ENCODE measurements around the gene HDAC5. TPM values are rescaled to one million over a fixed set of nuclear protein-coding genes. Genes with fewer than 3 reads are reported as not detected.
"Not testable (repeated sequence)": the region's sequence is repeated elsewhere in the genome, so short reads cannot be mapped to it uniquely, and the experiment has no call there.

Gene HDAC5
- total RNA-seq: 67.5 TPM
- long read RNA-seq, full-length matches to known transcripts: 21 of 168 reads
- long read RNA-seq, partial matches to known transcripts: 93 of 168 reads
- long read RNA-seq, other reads (novel, unspliced or antisense): 54 of 168 reads

- peak; percentile 97 for ATAC-seq
- intact Hi-C loops (cut with DNase I): loop anchor here (2.0 to 10.0 kb wide), 3 partner anchors 51 to 111 kb away; partner anchors contain the start of genes ASB16, G6PC3 and TMEM101
- peak; percentile 99 for DNase-seq (ENCODE audit: missing footprints)
Measured at GRCh38 chr17:44123356-44124117, at the start of gene HDAC5. TSS of gene HDAC5 (minus strand) at chr17:44123641. CDS start at chr17:44117515, 6,126 bp downstream.

GRCh38 chr17:44171931-44172455 is 48.6 kb upstream of the HDAC5 start:
- DNase-seq (ENCODE audit: missing footprints): no peak
- ATAC-seq: no peak
- intact Hi-C loops (cut with DNase I): loop anchor here (10.0 kb wide), 1 partner anchor 47 kb away; the partner anchor contains the start of gene HDAC5

- intact Hi-C loops (cut with DNase I): loop anchor here (10.0 kb wide), 1 partner anchor 46 kb away; the partner anchor contains the start of gene HDAC5
- ATAC-seq: peak; percentile 78
- no peak for DNase-seq (ENCODE audit: missing footprints)
Measured at GRCh38 chr17:44170499-44171201, 47.2 kb upstream of the HDAC5 start, which contains the start of gene ASB16. TSS of gene ASB16 (plus strand) at chr17:44170704. CDS start at chr17:44170790, 86 bp downstream.

DNA sequence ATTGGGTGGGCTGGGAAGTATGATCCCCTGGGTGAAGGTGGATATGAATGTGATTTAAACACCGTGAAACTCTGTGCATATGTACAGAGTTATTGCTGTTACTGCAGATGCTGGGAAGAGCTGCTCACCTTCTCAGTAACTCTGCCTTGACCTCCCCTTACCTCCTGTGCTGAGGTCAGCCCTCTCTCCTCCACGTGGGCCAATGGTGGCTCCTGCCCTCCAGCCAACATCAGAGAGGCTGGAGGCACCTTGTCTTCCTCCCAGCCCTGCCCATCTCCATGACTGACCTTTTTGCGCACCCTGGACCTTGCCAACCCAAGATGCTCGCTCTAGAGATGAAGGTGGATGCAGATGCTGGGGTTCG is 46.7 kb upstream of the HDAC5 start:
- intact Hi-C loops (cut with DNase I): loop anchor here (10.0 kb wide), 1 partner anchor 45 kb away; the partner anchor contains the start of gene HDAC5
- ATAC-seq (no peak), DNase-seq (ENCODE audit: missing footprints) (no peak)

DNA sequence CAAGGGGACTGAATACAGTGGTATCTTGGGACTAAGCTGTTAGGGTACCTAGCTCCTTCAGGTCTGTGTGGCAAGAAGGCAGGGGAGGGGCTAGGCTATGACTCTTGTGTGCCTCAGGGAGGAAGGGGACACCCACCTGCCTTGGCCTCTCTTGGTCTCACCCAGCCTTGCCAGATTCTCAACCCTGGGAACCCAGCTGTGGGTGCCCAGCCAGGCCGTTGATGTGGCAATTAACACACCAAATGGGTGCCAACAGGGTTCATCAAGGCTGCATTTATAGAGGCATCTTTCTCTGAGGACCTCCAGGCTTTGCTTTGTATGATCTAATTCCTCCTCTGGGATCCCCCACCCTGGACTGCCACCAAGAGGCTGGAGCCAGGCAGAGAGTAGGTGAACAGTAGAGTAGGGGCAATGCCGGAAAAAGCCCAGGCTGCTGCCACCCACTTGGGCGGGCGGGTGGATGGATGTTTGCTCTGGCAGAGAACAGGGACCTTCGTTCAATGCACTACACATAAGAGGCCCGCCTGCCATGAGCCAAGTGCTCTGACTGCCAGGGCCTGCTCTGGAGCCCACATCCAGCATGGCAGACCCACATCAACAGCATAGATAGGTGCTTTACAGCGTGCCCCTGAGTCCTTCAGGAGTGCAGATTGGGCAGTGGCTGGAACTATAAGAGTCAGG is 43.9 kb upstream of the HDAC5 start:
- ATAC-seq (no peak), DNase-seq (ENCODE audit: missing footprints) (no peak)
- intact Hi-C loops (cut with DNase I): loop anchor here (5.0 kb wide), 1 partner anchor 160 kb away; no protein-coding TSS in a partner anchor

DNA sequence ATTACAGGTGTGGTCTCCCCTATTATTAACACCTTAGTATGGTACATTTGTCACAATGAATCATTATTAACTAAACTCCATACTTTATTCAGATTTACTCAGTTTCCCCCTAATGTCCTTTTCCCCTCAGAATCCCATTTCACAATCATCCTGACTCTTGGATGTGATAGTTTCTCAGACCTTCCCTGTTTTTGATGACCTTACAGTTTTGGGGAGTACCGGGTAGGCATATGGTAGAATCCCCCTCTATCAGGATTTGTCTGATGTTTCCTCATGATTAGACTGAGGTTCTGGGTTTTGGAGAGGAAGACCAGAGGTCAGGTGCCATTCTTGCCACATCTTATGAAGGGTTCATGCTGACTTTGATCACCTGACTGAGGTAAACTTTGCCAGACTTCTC is 41.0 kb upstream of the HDAC5 start:
- intact Hi-C loops (cut with DNase I): no loop called here
- ATAC-seq (no peak), DNase-seq (ENCODE audit: missing footprints) (no peak)

DNA sequence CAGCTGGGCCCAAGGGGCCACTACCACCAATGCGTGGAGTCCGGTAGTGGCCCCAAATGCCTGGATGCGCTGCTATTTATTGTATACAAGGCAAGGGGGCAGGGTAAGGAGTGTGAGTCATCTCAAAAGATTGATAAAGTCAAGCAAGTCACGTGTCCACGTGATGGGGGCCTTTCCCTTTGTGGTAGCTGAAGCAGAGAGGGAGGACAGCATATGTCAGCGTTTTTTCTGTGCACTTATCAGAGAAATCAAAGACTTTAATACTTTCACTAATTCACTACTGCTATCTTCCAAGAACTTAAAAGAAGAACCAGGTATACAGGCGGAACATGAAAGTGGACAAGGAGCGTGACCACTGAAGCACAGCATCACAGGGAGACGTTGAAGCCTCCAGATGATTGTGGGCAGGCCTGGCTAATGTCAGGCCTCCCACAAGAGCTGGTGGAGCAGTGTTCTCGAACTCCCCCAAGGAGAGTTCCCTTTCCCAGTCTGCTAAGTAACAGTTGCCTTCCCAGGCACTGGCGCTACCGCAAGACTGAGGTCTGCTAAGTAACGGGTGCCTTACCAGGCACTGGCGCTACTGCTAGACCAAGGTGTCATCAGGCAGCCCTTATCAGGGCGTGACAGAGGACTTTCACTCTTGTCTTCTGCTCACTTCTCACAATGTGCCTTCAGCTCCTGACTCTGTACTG is 36.2 kb upstream of the HDAC5 start:
- intact Hi-C loops (cut with DNase I): no loop called here
- DNase-seq (ENCODE audit: missing footprints) (no peak), ATAC-seq (no peak)

DNA sequence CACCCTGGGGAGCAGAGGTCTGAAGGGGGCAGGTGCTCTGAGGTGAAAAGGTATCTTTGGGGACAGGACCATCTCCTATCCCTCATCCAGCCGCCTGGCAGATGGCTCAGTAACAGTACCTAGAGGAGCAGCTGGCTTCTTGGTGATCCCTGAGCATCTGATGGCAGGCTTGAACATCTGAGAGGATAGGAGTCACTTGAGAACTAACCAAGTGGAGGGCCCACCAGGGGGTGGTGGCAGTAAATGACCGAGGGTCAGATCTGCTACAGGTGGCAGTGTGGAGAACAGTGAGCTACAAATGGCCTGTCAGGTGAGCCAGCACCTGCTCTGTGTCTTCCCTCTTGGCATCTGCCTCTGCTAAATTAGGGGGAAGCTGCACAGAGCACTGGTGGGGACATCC is 32.0 kb upstream of the HDAC5 start:
- intact Hi-C loops (cut with DNase I): no loop called here
- ATAC-seq (no peak), DNase-seq (ENCODE audit: missing footprints) (peak; percentile 37)

- DNase-seq (ENCODE audit: missing footprints) (no peak), ATAC-seq (no peak)
- intact Hi-C loops (cut with DNase I): no loop called here
Measured at GRCh38 chr17:44152875-44153274, 29.4 kb upstream of the HDAC5 start.

GRCh38 chr17:44149750-44150329 is 26.4 kb upstream of the HDAC5 start:
- ATAC-seq (no peak), DNase-seq (ENCODE audit: missing footprints) (peak; percentile 9)
- intact Hi-C loops (cut with DNase I): no loop called here

- peak; percentile 23 for DNase-seq (ENCODE audit: missing footprints)
- ATAC-seq; intact Hi-C loops (cut with DNase I): not testable (repeated sequence)
Measured at GRCh38 chr17:44149066-44149465, 25.6 kb upstream of the HDAC5 start.

DNA sequence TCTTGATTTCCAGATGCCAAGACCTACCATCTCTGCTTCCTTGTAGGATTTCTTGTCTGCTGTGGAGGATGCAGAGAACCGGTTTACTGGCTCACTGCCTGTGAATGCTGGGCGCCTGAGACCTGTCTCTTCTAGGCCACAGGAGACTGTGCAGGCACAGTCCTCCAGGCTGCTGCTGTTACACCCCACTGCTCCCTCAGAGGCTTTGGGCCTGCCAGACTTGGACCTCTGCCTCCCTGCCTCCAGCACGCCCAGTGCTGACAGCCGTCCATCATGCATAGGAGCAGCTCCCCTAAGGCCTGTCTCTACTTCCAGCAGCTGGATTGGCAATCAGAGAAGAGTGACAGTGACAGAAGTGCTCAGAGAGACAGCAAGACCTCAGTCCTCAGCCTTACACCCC is 24.4 kb upstream of the HDAC5 start:
- DNase-seq (ENCODE audit: missing footprints): peak; percentile 63
- intact Hi-C loops (cut with DNase I): no loop called here
- peak; percentile 62 for ATAC-seq

DNA sequence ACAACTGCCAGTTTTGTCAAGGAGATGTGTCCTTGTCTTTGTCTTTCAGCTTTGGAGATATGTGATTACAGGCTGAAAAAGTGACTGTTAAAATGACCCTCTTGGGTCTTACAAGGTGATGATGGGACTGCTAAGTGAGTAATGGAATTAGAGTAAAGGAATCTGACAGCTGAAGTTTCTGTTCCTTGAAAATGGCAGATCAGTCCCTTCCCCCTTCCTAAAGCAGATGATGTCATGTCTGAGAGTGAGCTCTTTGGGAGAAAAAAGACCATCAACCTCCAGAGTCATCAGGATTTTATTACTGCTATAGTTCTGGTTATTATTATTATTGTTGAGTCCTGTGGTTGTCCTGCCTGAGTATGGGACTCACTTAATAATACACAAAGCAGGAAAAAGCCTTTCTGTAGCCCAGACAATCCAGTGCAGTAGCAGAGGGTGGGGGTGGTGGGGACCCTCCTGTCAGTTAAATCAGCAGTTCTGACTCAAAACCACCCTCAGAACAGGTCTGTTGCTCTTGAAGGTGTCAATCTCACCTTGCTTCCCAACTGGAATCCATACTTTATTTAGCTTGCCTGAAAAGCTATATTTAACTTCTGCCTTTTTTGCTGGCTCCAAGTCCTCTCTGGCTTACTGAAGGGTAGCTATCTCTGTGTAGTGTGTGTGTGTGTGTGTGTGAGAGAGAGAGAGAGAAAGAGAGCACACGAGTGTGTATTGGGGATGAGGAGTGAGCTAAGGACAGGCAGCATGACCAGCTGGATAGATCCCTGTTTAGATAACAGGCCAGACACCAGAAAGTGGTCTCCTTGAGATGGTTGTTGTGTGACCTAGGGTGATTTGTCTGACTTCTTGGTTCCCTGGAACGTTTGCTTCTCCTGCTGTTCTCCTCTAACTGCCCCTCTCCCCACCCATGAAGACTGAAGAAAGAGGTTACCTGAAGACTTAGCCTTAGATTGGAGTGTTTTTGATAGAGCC is 23.2 kb upstream of the HDAC5 start:
- ATAC-seq: peak; percentile 56
- no peak for DNase-seq (ENCODE audit: missing footprints)
- intact Hi-C loops (cut with DNase I): no loop called here

DNA sequence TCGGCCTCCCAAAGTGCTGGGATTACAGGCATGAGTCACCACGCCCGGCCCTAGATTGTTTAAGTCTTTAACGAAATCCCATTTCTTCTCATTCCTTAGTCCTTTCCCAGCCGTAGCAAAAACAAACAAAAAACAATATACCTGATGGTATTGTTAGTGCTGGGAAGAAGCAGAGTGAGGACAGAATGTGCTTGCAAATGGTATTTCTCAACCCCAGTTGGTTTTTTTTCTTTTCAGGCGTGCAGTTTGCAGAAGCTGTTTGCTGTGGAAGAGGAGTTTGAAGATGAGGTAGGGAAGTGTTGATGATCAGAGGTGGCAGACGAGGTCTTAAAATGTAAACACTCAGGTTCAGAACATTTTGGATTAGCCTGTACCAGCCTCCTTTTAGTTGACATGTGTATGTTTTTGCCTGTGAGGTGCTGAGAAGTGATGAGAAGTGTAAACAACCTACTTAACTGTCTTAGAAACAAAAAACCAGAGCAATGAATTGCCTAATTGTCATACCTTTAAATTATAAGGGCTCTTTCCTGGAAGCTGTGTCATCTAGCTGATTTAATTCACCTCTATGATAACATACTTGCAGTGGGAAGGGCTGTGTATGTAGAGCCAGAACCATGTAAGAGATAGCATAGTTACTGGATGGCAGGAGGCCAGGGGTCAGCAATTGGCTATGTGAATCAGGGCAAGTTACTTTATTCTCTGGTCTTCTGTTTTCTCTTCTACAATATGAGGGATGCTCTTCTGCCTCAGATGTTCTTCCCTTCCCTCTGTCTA is 21.7 kb upstream of the HDAC5 start:
- intact Hi-C loops (cut with DNase I): no loop called here
- ATAC-seq: no peak

GRCh38 chr17:44143921-44144320 is 20.5 kb upstream of the HDAC5 start:
- ATAC-seq; intact Hi-C loops (cut with DNase I); DNase-seq (ENCODE audit: missing footprints): not testable (repeated sequence)

More for the DNA sequence above, 21.7 kb upstream of the HDAC5 start:
- DNase-seq (ENCODE audit: missing footprints): peak; percentile 9
